Neuronal stem cell (in vitro differentiated cells): ENCODE results near the gene CXCR5.

ENCODE experiments used
- DNase-seq: peaks from one replicate; pipeline ENCODE4 v3.0.0-alpha.2; 2013; ENCODE audit warnings: low spot score
- H2AFZ ChIP-seq: one replicate; pipeline ENCODE4 v1.6.1; 2013; ENCODE audit warnings: mild to moderate bottlenecking, low read length, inconsistent platforms
- H2AK5ac ChIP-seq: 2 replicates; pipeline ENCODE4 v1.6.1; 2013; ENCODE audit warnings: low read depth, mild to moderate bottlenecking, inconsistent platforms, low read length, moderate library complexity, mixed read lengths
- H2BK120ac ChIP-seq: 2 replicates; pipeline ENCODE4 v1.6.1; 2013; ENCODE audit warnings: low read depth, mild to moderate bottlenecking, inconsistent platforms, low read length, moderate library complexity, mixed read lengths
- H2BK12ac ChIP-seq: one replicate; pipeline ENCODE4 v1.6.1; 2013; ENCODE audit warnings: low read length, inconsistent platforms
- H2BK15ac ChIP-seq: 2 replicates; pipeline ENCODE4 v1.6.1; 2013; ENCODE audit warnings: mild to moderate bottlenecking, low read length, inconsistent platforms, mixed read lengths
- H2BK5ac ChIP-seq: one replicate; pipeline ENCODE4 v1.6.1; 2013; ENCODE audit warnings: inconsistent platforms, mild to moderate bottlenecking, low read length, moderate library complexity
- H3K14ac ChIP-seq: one replicate; pipeline ENCODE4 v1.6.1; 2013; ENCODE audit warnings: low read length, inconsistent platforms
- H3K18ac ChIP-seq: 2 replicates; pipeline ENCODE4 v1.6.1; 2013; ENCODE audit warnings: low read length, inconsistent platforms
- H3K23ac ChIP-seq: 2 replicates; pipeline ENCODE4 v1.6.1; 2013; ENCODE audit warnings: low read depth, mild to moderate bottlenecking, mixed read lengths, low read length, inconsistent platforms; ENCODE audit not compliant: poor library complexity
- H3K27ac ChIP-seq: replicated peaks from 3 replicates; pipeline ENCODE4 v1.5.1; 2013; ENCODE audit warnings: low read length, inconsistent platforms
- H3K27me3 ChIP-seq, 3 experiments: 2 replicates each; pipeline ENCODE4 v1.6.1; 2013; ENCODE audit warnings: low read length in 3 of 3, mild to moderate bottlenecking in 2 of 3, inconsistent platforms in 1 of 3, low read depth in 1 of 3, mixed read lengths in 1 of 3, moderate library complexity in 1 of 3; ENCODE audit not compliant: control insufficient read depth in 3 of 3, insufficient read depth in 3 of 3
- H3K36me3 ChIP-seq, 2 donors: replicated peaks in 1 of 2; 2 replicates each; pipeline ENCODE4 v1.6.1; 2013; ENCODE audit warnings: low read length in 2 of 2; ENCODE audit not compliant: control insufficient read depth in 2 of 2, insufficient read depth in 2 of 2
- H3K4ac ChIP-seq: 2 replicates; pipeline ENCODE4 v1.6.1; 2013; ENCODE audit warnings: inconsistent platforms, mild to moderate bottlenecking, low read length, moderate library complexity
- H3K4me1 ChIP-seq, 2 donors: 1 replicate in 1 of 2; 2 replicates in 1 of 2; pipeline ENCODE4 v1.6.1; 2013; ENCODE audit warnings: low read length in 2 of 2, low read depth in 1 of 2; ENCODE audit not compliant: control insufficient read depth in 2 of 2, insufficient read depth in 1 of 2
- H3K4me2 ChIP-seq: one replicate; pipeline ENCODE4 v1.6.1; 2013; ENCODE audit warnings: mild to moderate bottlenecking, low read length, inconsistent platforms; ENCODE audit not compliant: insufficient read depth, poor library complexity, severe bottlenecking
- H3K4me3 ChIP-seq, 2 donors: 2 replicates each; pipeline ENCODE4 v1.5.1; 2013; ENCODE audit warnings: low read length in 2 of 2, mild to moderate bottlenecking in 2 of 2, inconsistent platforms in 1 of 2, moderate library complexity in 1 of 2
- H3K79me1 ChIP-seq: one replicate; pipeline ENCODE4 v1.6.1; 2013; ENCODE audit warnings: low read depth, mild to moderate bottlenecking, inconsistent platforms, low read length, moderate library complexity
- H3K9ac ChIP-seq: one replicate; pipeline ENCODE4 v1.6.1; 2013; ENCODE audit warnings: mild to moderate bottlenecking, low read depth, low read length, inconsistent platforms; ENCODE audit not compliant: poor library complexity
- H3K9me3 ChIP-seq, 2 donors: replicated peaks in 1 of 2; 2 replicates each; pipeline versions ENCODE3 to v1.6.1; 2013; ENCODE audit warnings: low read length in 2 of 2, mild to moderate bottlenecking in 2 of 2, inconsistent platforms in 1 of 2, low read depth in 1 of 2, mixed read lengths in 1 of 2, moderate library complexity in 1 of 2; ENCODE audit not compliant: control insufficient read depth in 2 of 2, insufficient read depth in 1 of 2
- H4K8ac ChIP-seq: one replicate; pipeline ENCODE4 v1.6.1; 2013; ENCODE audit warnings: low read depth, mild to moderate bottlenecking, inconsistent platforms, low read length, moderate library complexity
- H4K91ac ChIP-seq: one replicate; pipeline ENCODE4 v1.6.1; 2013; ENCODE audit warnings: low read length, low read depth, mild to moderate bottlenecking, inconsistent platforms; ENCODE audit not compliant: poor library complexity
- WGBS, 2 donors: extraction: QIAGEN DNeasy Blood & Tissue Kit; methylation state at CpG; one replicate each; pipeline ENCODE4 v1.1.7; 2013; ENCODE audit warnings: missing lambda C conversion rate in 2 of 2, mixed read lengths in 1 of 2; ENCODE audit not compliant: insufficient read length in 2 of 2, insufficient replicate concordance in 1 of 2; ENCODE audit errors: extremely low coverage in 2 of 2; 5-methylcytosine and 5-hydroxymethylcytosine counted together

The CXCR5 gene

GRCh38 chr11:118915941-118916841 lies 32.5 kb downstream of the CXCR5 start:
- no peaks in the 10 kb centered on the region for H3K9me3 ChIP-seq
- H3K23ac ChIP-seq = no peak overlapping the region
- no peak overlapping the region for H3K4me3 ChIP-seq
- peak overlapping the region; percentile 17 for H3K14ac ChIP-seq
- H4K8ac ChIP-seq = no peak overlapping the region
- peak overlapping the region; percentile 33 for H2BK5ac ChIP-seq
- H3K4ac ChIP-seq = peak overlapping the region; percentile 32
- H3K4me2 ChIP-seq = peak overlapping the region; percentile 28
- peak overlapping the region; percentile 60 for H2AFZ ChIP-seq
- peaks cover 14% of the 10 kb centered on the region for H3K79me1 ChIP-seq
- H2AK5ac ChIP-seq = peak overlapping the region; percentile 49
- H3K27ac ChIP-seq = peak overlapping the region; percentile 75
- peak overlapping the region; percentile 88 for H3K18ac ChIP-seq
- no peaks in the 10 kb centered on the region for H3K36me3 ChIP-seq
- peak overlapping the region; percentile 21 for H2BK120ac ChIP-seq
- peaks cover 74 to 80% of the 10 kb centered on the region in 2 donors for H3K4me1 ChIP-seq
- peak overlapping the region; percentile 78 for H2BK12ac ChIP-seq
- peak overlapping the region; percentile 89 for H3K9ac ChIP-seq
- H2BK15ac ChIP-seq = peak overlapping the region; percentile 34
- WGBS, 2 donors = no CpG with 5 or more reads among the region's 10 CpGs
- no peaks in the 10 kb centered on the region for H3K27me3 ChIP-seq
- no peak overlapping the region for H4K91ac ChIP-seq
- no peak for DNase-seq

GRCh38 chr11:118916842-118917388 lies 33.2 kb downstream of the CXCR5 start:
- Histone ChIP-seq H2BK120ac (no peak overlapping the region), H2BK5ac (peak overlapping the region; percentile 33), H3K36me3 (no peaks in the 10 kb centered on the region), H3K4me3 (no peak overlapping the region), H3K79me1 (peaks cover 18% of the 10 kb centered on the region), H2AFZ (peak overlapping the region; percentile 60), H4K8ac (no peak overlapping the region), H3K4me1 (peaks cover 74 to 80% of the 10 kb centered on the region in 2 donors), H3K23ac (no peak overlapping the region), H3K4ac (no peak overlapping the region), H2AK5ac (peak overlapping the region; percentile 49), H4K91ac (no peak overlapping the region), H2BK15ac (peak overlapping the region; percentile 91), H3K4me2 (peak overlapping the region; percentile 28), H2BK12ac (peak overlapping the region; percentile 33), H3K27ac (peak overlapping the region; percentile 75), H3K9ac (peak overlapping the region; percentile 89), H3K9me3 (no peaks in the 10 kb centered on the region), H3K27me3 (no peaks in the 10 kb centered on the region), H3K14ac (peak overlapping the region; percentile 17), H3K18ac (peak overlapping the region; percentile 76)
- DNase-seq = no peak
- no CpG with 5 or more reads among the region's 8 CpGs for WGBS, 2 donors

- Histone ChIP-seq H2BK5ac (peak overlapping the region; percentile 92), H2AK5ac (peak overlapping the region; percentile 97), H3K79me1 (peaks cover 19% of the 10 kb centered on the region), H3K27me3 (no peaks in the 10 kb centered on the region), H2AFZ (no peak overlapping the region), H3K4me2 (no peak overlapping the region), H3K36me3 (no peaks in the 10 kb centered on the region), H3K14ac (peak overlapping the region; percentile 91), H2BK12ac (peak overlapping the region; percentile 12), H3K4ac (no peak overlapping the region), H3K23ac (peak overlapping the region; percentile 47), H3K4me1 (peaks cover 74 to 78% of the 10 kb centered on the region in 2 donors), H3K4me3 (no peak overlapping the region), H2BK120ac (peak overlapping the region; percentile 83), H3K18ac (peak overlapping the region; percentile 91), H3K27ac (peak overlapping the region; percentile 75), H3K9me3 (no peaks in the 10 kb centered on the region), H3K9ac (peak overlapping the region; percentile 1), H2BK15ac (peak overlapping the region; percentile 91), H4K91ac (no peak overlapping the region), H4K8ac (no peak overlapping the region)
- no CpG with 5 or more reads among the region's 13 CpGs for WGBS, 2 donors
- DNase-seq = no peak
Measured at GRCh38 chr11:118917481-118918127, 33.9 kb downstream of the CXCR5 start.
